Adrenal gland (tissue), 5 donors: Measurements from ENCODE around the gene ROCK2.

Source experiments
- CTCF ChIP-seq, 6 experiments: fragments of 450-650 bp in 4 of 6; fragments of 200-600 bp in 2 of 6; sonication (generic) in 1 of 6; IDR thresholded peaks; 1 replicate in 5 of 6; 2 replicates in 1 of 6; pipeline versions ENCODE4 v1.5.1 to v1.8.0; 2016 to 2021; ENCODE audit warnings: antibody characterized with exemption in 6 of 6, mild to moderate bottlenecking in 2 of 6, moderate library complexity in 1 of 6
- POLR2A ChIP-seq, 2 donors: fragments of 450-650 bp; IDR thresholded peaks; one replicate each; pipeline ENCODE4 v1.6.1; 2017; ENCODE audit warnings: antibody characterized with exemption in 2 of 2, mild to moderate bottlenecking in 2 of 2, moderate library complexity in 1 of 2
- donor health status: DM: no; HTN: no; CAD: no.

- TF ChIP-seq CTCF (IDR thresholded peaks at IDR 0.05): no peak
- no peak for TF ChIP-seq POLR2A (IDR thresholded peaks at IDR 0.05)
Measured at GRCh38 chr2:11373096-11373495, 28.7 kb upstream of the ROCK2 start.
